MM.1S (cell line): ENCODE data around the gene GPA33.

Experiments used
- CTCF ChIP-seq: fragments of 300-600 bp; sonication (generic); IDR thresholded peaks from 2 replicates; pipeline ENCODE4 v1.5.1; 2016; ENCODE audit warnings: antibody characterized with exemption, low read length, mixed read lengths
- EZH2 ChIP-seq: fragments of 300-600 bp; sonication (generic); optimal IDR thresholded peaks from 2 replicates; pipeline ENCODE3; 2017; ENCODE audit warnings: low read depth, mild to moderate bottlenecking, antibody characterized with exemption, low read length, mixed read lengths
- EZH2phosphoT487 ChIP-seq: fragments of 300-600 bp; sonication (generic); IDR thresholded peaks from 2 replicates; pipeline ENCODE4 v1.6.1; 2018; ENCODE audit warnings: antibody characterized with exemption, low read length

- TF ChIP-seq EZH2 (no peak), CTCF (peak; percentile 36), EZH2phosphoT487 (no peak)
These were observed 37.8 kb downstream of the GPA33 start for GRCh38 chr1:167052389-167052788.
